Muscle of leg (tissue), 11 donors: ENCODE measurements around the gene AMPD2. TPM values are rescaled to one million over a fixed set of nuclear protein-coding genes. Genes with fewer than 3 reads are reported as not detected.

Experiments
- DNase-seq: peaks from one replicate; pipeline ENCODE4 v3.0.0; 2013
- H3K27ac ChIP-seq: one replicate; pipeline ENCODE4 v1.5.1; 2013; ENCODE audit warnings: mild to moderate bottlenecking, low read length, control low read depth
- H3K27me3 ChIP-seq: one replicate; pipeline ENCODE4 v1.6.1; 2013; ENCODE audit warnings: low read length; ENCODE audit not compliant: control insufficient read depth, insufficient read depth
- H3K36me3 ChIP-seq: one replicate; pipeline ENCODE4 v1.6.1; 2013; ENCODE audit warnings: low read length; ENCODE audit not compliant: control insufficient read depth, insufficient read depth
- H3K4me1 ChIP-seq: one replicate; pipeline ENCODE4 v1.6.1; 2013; ENCODE audit warnings: low read length; ENCODE audit not compliant: control insufficient read depth, insufficient read depth
- H3K4me3 ChIP-seq: one replicate; pipeline ENCODE4 v1.5.1; 2013; ENCODE audit warnings: low read length, control low read depth
- H3K9me3 ChIP-seq: replicated peaks from 2 replicates; pipeline ENCODE4 v1.6.1; 2013; ENCODE audit warnings: low read depth, low read length; ENCODE audit not compliant: control insufficient read depth
- WGBS: methylation state at CpG from one replicate; pipeline ENCODE4 v1.1.5; 2013; ENCODE audit warnings: missing lambda C conversion rate; ENCODE audit not compliant: insufficient coverage; 5-methylcytosine and 5-hydroxymethylcytosine counted together
- polyA plus RNA-seq, 8 donors: library from polyadenylated mRNA; unstranded; fragments of 120-200 nt; gene quantifications; one replicate each; pipeline versions ENCODE4 v1.2.1 to v1.2.3, GENCODE V29; 2013; ENCODE audit warnings: inconsistent platforms in 1 of 8, low replicate concordance in 1 of 8; ENCODE audit not compliant: insufficient read length in 8 of 8, insufficient read depth in 1 of 8
- total RNA-seq: library from RNA; stranded (reverse); fragments of 120-200 nt; gene quantifications from one replicate; pipeline ENCODE4 v1.2.4, GENCODE V29; 2013

Gene AMPD2
- total and polyA plus RNA-seq, 9 donors = 24.6 to 45.0 (median 33.7) TPM

- no peak for DNase-seq
- H3K4me1 ChIP-seq = peaks cover 74% of the 10 kb centered on the region
- no peak overlapping the region for H3K4me3 ChIP-seq
- whole genome bisulfite sequencing = 86% methylated on average over 1 of the region's 3 CpGs
- no peaks in the 10 kb centered on the region for H3K9me3 ChIP-seq
- H3K27me3 ChIP-seq = no peaks in the 10 kb centered on the region
- H3K27ac ChIP-seq = no peak overlapping the region
- peaks cover 22% of the 10 kb centered on the region for H3K36me3 ChIP-seq
Observed at GRCh38 chr1:109622895-109623294, 3.3 kb downstream of the AMPD2 start.

DNA sequence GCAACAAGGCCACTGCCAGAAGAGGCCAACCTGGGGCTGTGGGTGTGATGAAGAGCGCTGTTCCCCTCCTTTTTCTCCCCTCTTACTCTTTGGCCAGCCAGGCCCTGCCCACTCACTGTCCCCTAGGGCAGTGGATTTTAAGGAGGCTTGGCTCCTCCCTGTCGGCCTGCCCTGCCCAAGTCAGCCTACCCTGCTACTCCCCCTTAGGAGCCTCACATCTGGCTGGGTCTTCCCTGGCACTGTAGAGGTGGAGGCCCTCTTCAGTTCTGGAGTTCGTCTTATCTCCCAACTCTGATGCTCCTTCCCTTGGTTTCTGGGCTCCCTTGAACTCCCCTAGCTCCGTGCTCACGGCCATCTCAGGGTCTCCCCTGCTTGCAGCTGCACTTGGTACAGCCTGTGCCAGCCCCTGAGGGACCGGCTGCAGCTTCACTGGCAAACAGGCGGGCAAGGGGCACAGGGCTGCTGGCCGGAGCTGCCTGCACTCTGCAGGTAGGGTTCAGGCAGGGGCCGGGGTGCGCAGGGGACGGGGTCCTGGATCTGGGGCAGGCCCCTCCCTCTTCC, 4.0 kb downstream of the AMPD2 start:
- peak overlapping the region; percentile 49 for H3K27ac ChIP-seq
- no peak for DNase-seq
- H3K4me1 ChIP-seq = peaks cover 73% of the 10 kb centered on the region
- 46% methylated on average over 8 of the region's 11 CpGs for WGBS
- H3K27me3 ChIP-seq = no peaks in the 10 kb centered on the region
- H3K4me3 ChIP-seq = no peak overlapping the region
- no peaks in the 10 kb centered on the region for H3K9me3 ChIP-seq
- H3K36me3 ChIP-seq = peaks cover 30% of the 10 kb centered on the region

- DNase-seq = no peak
Observed at GRCh38 chr1:109624201-109625010, 4.8 kb downstream of the AMPD2 start.

GRCh38 chr1:109625176-109625575, 5.5 kb downstream of the AMPD2 start:
- no peak for DNase-seq
- WGBS = 58% methylated on average over 16 of the region's 16 CpGs
- Histone ChIP-seq H3K27ac (peak overlapping the region; percentile 47), H3K9me3 (no peaks in the 10 kb centered on the region), H3K27me3 (no peaks in the 10 kb centered on the region), H3K36me3 (peaks cover 45% of the 10 kb centered on the region), H3K4me3 (no peak overlapping the region), H3K4me1 (peaks cover 62% of the 10 kb centered on the region)

More at GRCh38 chr1:109624201-109625010, 4.8 kb downstream of the AMPD2 start:
- no peaks in the 10 kb centered on the region for H3K27me3 ChIP-seq
- peaks cover 67% of the 10 kb centered on the region for H3K4me1 ChIP-seq
- WGBS = 48% methylated on average over 10 of the region's 17 CpGs
- no peak overlapping the region for H3K4me3 ChIP-seq
- H3K27ac ChIP-seq = peak overlapping the region; percentile 47
- no peaks in the 10 kb centered on the region for H3K9me3 ChIP-seq
- peaks cover 38% of the 10 kb centered on the region for H3K36me3 ChIP-seq

- Histone ChIP-seq H3K9me3 (no peaks in the 10 kb centered on the region), H3K36me3 (peaks cover 50% of the 10 kb centered on the region), H3K27me3 (no peaks in the 10 kb centered on the region), H3K4me1 (peaks cover 57% of the 10 kb centered on the region), H3K27ac (peak overlapping the region; percentile 47), H3K4me3 (no peak overlapping the region)
- DNase-seq = peak; percentile 58
- 50% methylated on average over 21 of the region's 32 CpGs for WGBS
Observed at GRCh38 chr1:109625601-109626560, 6.2 kb downstream of the AMPD2 start.

GRCh38 chr1:109626682-109627408, 7.2 kb downstream of the AMPD2 start:
- Histone ChIP-seq H3K4me1 (peaks cover 57% of the 10 kb centered on the region), H3K9me3 (no peaks in the 10 kb centered on the region), H3K27me3 (no peaks in the 10 kb centered on the region), H3K36me3 (peaks cover 56% of the 10 kb centered on the region), H3K4me3 (no peak overlapping the region), H3K27ac (no peak overlapping the region)
- 93% methylated on average over 12 of the region's 21 CpGs for WGBS
- DNase-seq = no peak

DNA sequence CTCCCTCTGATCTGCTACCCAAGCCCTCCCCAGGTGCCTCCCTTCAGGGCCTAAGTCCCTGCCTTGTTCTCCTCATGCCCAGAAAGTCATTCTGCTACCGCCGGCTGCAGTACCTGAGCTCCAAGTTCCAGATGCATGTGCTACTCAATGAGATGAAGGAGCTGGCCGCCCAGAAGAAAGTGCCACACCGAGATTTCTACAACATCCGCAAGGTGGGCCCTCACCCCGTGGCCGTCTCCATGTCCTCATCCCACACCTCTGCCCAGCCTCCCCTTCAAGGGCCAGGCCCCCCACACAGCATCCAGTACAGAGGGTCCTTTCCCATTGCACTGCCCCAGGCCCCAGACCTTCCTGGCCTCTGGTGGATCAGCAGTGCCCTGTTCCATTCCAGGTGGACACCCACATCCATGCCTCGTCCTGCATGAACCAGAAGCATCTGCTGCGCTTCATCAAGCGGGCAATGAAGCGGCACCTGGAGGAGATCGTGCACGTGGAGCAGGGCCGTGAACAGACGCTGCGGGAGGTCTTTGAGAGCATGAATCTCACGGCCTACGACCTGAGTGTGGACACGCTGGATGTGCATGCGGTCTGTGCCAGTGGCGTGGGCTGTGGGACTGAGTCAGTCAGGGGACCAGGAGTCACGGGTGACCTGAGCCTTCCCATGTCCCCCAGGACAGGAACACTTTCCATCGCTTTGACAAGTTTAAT, 8.2 kb downstream of the AMPD2 start:
- no peak overlapping the region for H3K4me3 ChIP-seq
- 88% methylated on average over 22 of the region's 23 CpGs for WGBS
- DNase-seq = no peak
- H3K4me1 ChIP-seq = peaks cover 57% of the 10 kb centered on the region
- H3K27me3 ChIP-seq = no peaks in the 10 kb centered on the region
- H3K9me3 ChIP-seq = no peaks in the 10 kb centered on the region
- H3K36me3 ChIP-seq = peaks cover 57% of the 10 kb centered on the region
- no peak overlapping the region for H3K27ac ChIP-seq

GRCh38 chr1:109628540-109629321, 9.1 kb downstream of the AMPD2 start:
- peaks cover 54% of the 10 kb centered on the region for H3K4me1 ChIP-seq
- H3K36me3 ChIP-seq = peaks cover 59% of the 10 kb centered on the region
- 86% methylated on average over 23 of the region's 23 CpGs for WGBS

More at GRCh38 chr1:109628540-109629321, 9.1 kb downstream of the AMPD2 start:
- no peaks in the 10 kb centered on the region for H3K27me3 ChIP-seq
- no peak for DNase-seq
- H3K4me3 ChIP-seq = no peak overlapping the region
- no peak overlapping the region for H3K27ac ChIP-seq
- no peaks in the 10 kb centered on the region for H3K9me3 ChIP-seq
